Measurements from ENCODE around the gene PPP2R2B. TPM values are rescaled to one million over a fixed set of nuclear protein-coding genes. Genes with fewer than 3 reads are reported as not detected.

The PPP2R2B gene
- total RNA-seq, 3 donors from 2014 or later (not counting 1 experiment from before 2014, with no cell fraction given): 44.9 to 68.3 (median 63.7) TPM

GRCh38 chr5:146883511-146883910, 5.0 kb upstream of the PPP2R2B start:
- H3K9me3 ChIP-seq (ENCODE audit: control insufficient read depth, insufficient read depth, low read length): no peaks in the 10 kb centered on the region
- 92% methylated on average over 2 of the region's 2 CpGs for WGBS (ENCODE audit: insufficient coverage)
- H3K27ac ChIP-seq (ENCODE audit: low read length): no peak overlapping the region
- ATAC-seq (no peak), DNase-seq (no peak)
- intact Hi-C loops (cut with micrococcal nuclease): no loop called here
- H3K4me3 ChIP-seq (ENCODE audit: low read length): no peak overlapping the region
- H3K4me1 Mint-ChIP-seq: peaks cover 5 to 7% of the 10 kb centered on the region in 2 donors
- H3K27me3 Mint-ChIP-seq (ENCODE audit: low read depth in 2 of 2): peaks cover 8 to 9% of the 10 kb centered on the region in 2 donors
- no peak for TF ChIP-seq CTCF (IDR thresholded peaks at IDR 0.05)
- no peaks in the 10 kb centered on the region for H3K36me3 ChIP-seq (ENCODE audit: control insufficient read depth, insufficient read depth, low read length)
- H3K9me3 Mint-ChIP-seq: no peaks in the 10 kb centered on the region
- H3K4me3 Mint-ChIP-seq: no peak overlapping the region
- H3K27ac Mint-ChIP-seq: no peak overlapping the region
- H3K4me1 ChIP-seq (ENCODE audit: control insufficient read depth, insufficient read depth, low read length): peaks cover 6% of the 10 kb centered on the region
- no peaks in the 10 kb centered on the region for H3K27me3 ChIP-seq (ENCODE audit: control insufficient read depth, insufficient read depth, low read length)
- no peaks in the 10 kb centered on the region for H3K36me3 Mint-ChIP-seq

- Histone ChIP-seq H3K27ac (ENCODE audit: low read length) (no peak overlapping the region), H3K4me1 (ENCODE audit: control insufficient read depth, insufficient read depth, low read length) (peaks cover 10% of the 10 kb centered on the region), H3K4me3 (ENCODE audit: low read length) (no peak overlapping the region), H3K27me3 (ENCODE audit: control insufficient read depth, insufficient read depth, low read length) (no peaks in the 10 kb centered on the region), H3K36me3 (ENCODE audit: control insufficient read depth, insufficient read depth, low read length) (no peaks in the 10 kb centered on the region), H3K9me3 (ENCODE audit: control insufficient read depth, insufficient read depth, low read length) (no peaks in the 10 kb centered on the region)
- Mint-ChIP-seq H3K9me3 (no peaks in the 10 kb centered on the region), H3K36me3 (no peaks in the 10 kb centered on the region), H3K4me3 (no peak overlapping the region), H3K27ac (no peak overlapping the region), H3K27me3 (ENCODE audit: low read depth in 2 of 2) (peaks cover 8 to 9% of the 10 kb centered on the region in 2 donors), H3K4me1 (peaks cover 20% of the 10 kb centered on the region in 2 donors)
- intact Hi-C loops (cut with micrococcal nuclease): no loop called here
- no peak for TF ChIP-seq CTCF (IDR thresholded peaks at IDR 0.05)
- WGBS (ENCODE audit: insufficient coverage): 41% methylated on average over 6 of the region's 7 CpGs
- DNase-seq: no peak
- no peak for ATAC-seq
These were observed 2.4 kb upstream of the PPP2R2B start for GRCh38 chr5:146880966-146881365.

GRCh38 chr5:146877783-146878475, 628 bp downstream of the PPP2R2B start:
- Mint-ChIP-seq H3K36me3 (peaks cover 6% of the 10 kb centered on the region), H3K9me3 (no peaks in the 10 kb centered on the region), H3K4me3 (peak overlapping the region; percentile 96), H3K27me3 (ENCODE audit: low read depth in 2 of 2) (peaks cover 0 to 4% of the 10 kb centered on the region in 2 donors), H3K4me1 (peaks cover 43 to 47% of the 10 kb centered on the region in 2 donors), H3K27ac (peak overlapping the region; percentile 27 to 73)
- Histone ChIP-seq H3K36me3 (ENCODE audit: control insufficient read depth, insufficient read depth, low read length) (peaks cover under 1% of the 10 kb centered on the region), H3K4me3 (ENCODE audit: low read length) (peak overlapping the region; percentile 62), H3K27me3 (ENCODE audit: control insufficient read depth, insufficient read depth, low read length) (no peaks in the 10 kb centered on the region), H3K27ac (ENCODE audit: low read length) (peak overlapping the region; percentile 52), H3K4me1 (ENCODE audit: control insufficient read depth, insufficient read depth, low read length) (peaks cover 10% of the 10 kb centered on the region), H3K9me3 (ENCODE audit: control insufficient read depth, insufficient read depth, low read length) (no peaks in the 10 kb centered on the region)
- peak; percentile 57 to 67 (median 61) for ATAC-seq
- TF ChIP-seq CTCF (IDR thresholded peaks at IDR 0.05): no peak
- under 1% methylated on average over 59 of the region's 59 CpGs for WGBS (ENCODE audit: insufficient coverage)
- intact Hi-C loops (cut with micrococcal nuclease): loop anchor here (2.0 to 5.0 kb wide), 3 partner anchors 39 to 215 kb away; no protein-coding TSS in a partner anchor
- peak; percentile 44 to 46 for DNase-seq

Measured in natural killer cell (primary cell).